HEK293 (cell line): ENCODE data around the gene GPR39.

Experiments
- PRDM4 ChIP-seq: fragments of 450-650 bp; formaldehyde crosslinking; IDR thresholded peaks from 2 replicates; pipeline ENCODE4 v1.5.1; 2017; ENCODE audit warnings: missing biosample characterization, missing genetic modification characterization
- ZNF10 ChIP-seq: fragments of 450-650 bp; formaldehyde crosslinking; IDR thresholded peaks from 2 replicates; pipeline ENCODE4 v1.5.1; 2017; ENCODE audit warnings: missing biosample characterization, missing genetic modification characterization
- ZNF138 ChIP-seq: fragments of 450-650 bp; formaldehyde crosslinking; IDR thresholded peaks from 2 replicates; pipeline ENCODE4 v1.5.1; 2016; ENCODE audit warnings: missing biosample characterization, missing genetic modification characterization, borderline replicate concordance
- ZNF140 ChIP-seq: fragments of 450-650 bp; formaldehyde crosslinking; IDR thresholded peaks from 2 replicates; pipeline ENCODE4 v1.5.1; 2016; ENCODE audit warnings: missing biosample characterization, missing genetic modification characterization
- ZNF155 ChIP-seq: fragments of 450-650 bp; formaldehyde crosslinking; IDR thresholded peaks from 2 replicates; pipeline ENCODE4 v1.5.1; 2016; ENCODE audit warnings: missing biosample characterization, missing genetic modification characterization
- ZNF174 ChIP-seq: fragments of 450-650 bp; formaldehyde crosslinking; IDR thresholded peaks from 2 replicates; pipeline ENCODE4 v1.5.0; 2017; ENCODE audit warnings: missing biosample characterization, mild to moderate bottlenecking, missing genetic modification characterization
- ZNF248 ChIP-seq: fragments of 450-650 bp; formaldehyde crosslinking; IDR thresholded peaks from 2 replicates; pipeline ENCODE4 v1.5.1; 2017; ENCODE audit warnings: missing biosample characterization, missing genetic modification characterization
- ZNF274 ChIP-seq, 2 experiments: fragments of 200-500 bp in 1 of 2; fragments of 450-650 bp in 1 of 2; sonication (Bioruptor generic) in 1 of 2; formaldehyde crosslinking in 1 of 2; IDR thresholded peaks; 2 replicates each; pipeline versions ENCODE4 v1.5.1 to v1.6.1; 2014 to 2016; ENCODE audit warnings: borderline replicate concordance in 1 of 2, inconsistent platforms in 1 of 2, low read length in 1 of 2, missing biosample characterization in 1 of 2, missing genetic modification characterization in 1 of 2
- ZNF555 ChIP-seq: fragments of 450-650 bp; formaldehyde crosslinking; conservative IDR thresholded peaks from 2 replicates; pipeline ENCODE4 v1.5.1; 2017; ENCODE audit warnings: missing biosample characterization, mild to moderate bottlenecking, missing genetic modification characterization, inconsistent platforms
- ZSCAN23 ChIP-seq: fragments of 450-650 bp; formaldehyde crosslinking; IDR thresholded peaks from 2 replicates; pipeline ENCODE4 v1.5.1; 2016; ENCODE audit warnings: missing biosample characterization, missing genetic modification characterization
- TF ChIP-seq, protein P1 (sequence below): IDR thresholded peaks from 2 replicates; pipeline ENCODE4 v1.6.1; 2011; ENCODE audit warnings: mild to moderate bottlenecking, low read depth, low read length, borderline replicate concordance

- TF ChIP-seq, protein P1, sequence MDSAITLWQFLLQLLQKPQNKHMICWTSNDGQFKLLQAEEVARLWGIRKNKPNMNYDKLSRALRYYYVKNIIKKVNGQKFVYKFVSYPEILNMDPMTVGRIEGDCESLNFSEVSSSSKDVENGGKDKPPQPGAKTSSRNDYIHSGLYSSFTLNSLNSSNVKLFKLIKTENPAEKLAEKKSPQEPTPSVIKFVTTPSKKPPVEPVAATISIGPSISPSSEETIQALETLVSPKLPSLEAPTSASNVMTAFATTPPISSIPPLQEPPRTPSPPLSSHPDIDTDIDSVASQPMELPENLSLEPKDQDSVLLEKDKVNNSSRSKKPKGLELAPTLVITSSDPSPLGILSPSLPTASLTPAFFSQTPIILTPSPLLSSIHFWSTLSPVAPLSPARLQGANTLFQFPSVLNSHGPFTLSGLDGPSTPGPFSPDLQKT: no peak
- TF ChIP-seq ZNF174 (no peak), ZNF248 (no peak), ZNF140 (tag by site-specific recombination) (no peak), ZNF555 (no peak), ZNF274 (IDR thresholded peaks at IDR 0.05; ENCODE audit: low read length) (no peak), ZNF274 (tag by site-specific recombination; IDR thresholded peaks at IDR 0.05; ENCODE audit: borderline replicate concordance) (no peak), ZNF138 (tag by site-specific recombination) (no peak), ZSCAN23 (no peak), ZNF10 (no peak), PRDM4 (tag by site-specific recombination) (no peak), ZNF155 (tag by site-specific recombination) (no peak)
These were observed 165.6 kb downstream of the GPR39 start for GRCh38 chr2:132581991-132582738.
